K562 (cell line): Measurements from ENCODE around the gene ACACB. TPM values are rescaled to one million over a fixed set of nuclear protein-coding genes. Genes with fewer than 3 reads are reported as not detected.

Experiments used
- ARNT ChIP-seq, 2 experiments: fragments of 450-650 bp; IDR thresholded peaks; 2 replicates each; pipeline ENCODE4 v1.6.1; 2016; ENCODE audit warnings: mild to moderate bottlenecking in 1 of 2
- EZH2 ChIP-seq: IDR thresholded peaks from 2 replicates; pipeline ENCODE4 v1.6.1; 2012; ENCODE audit warnings: low read depth, mild to moderate bottlenecking, inconsistent platforms, low read length, borderline replicate concordance
- ZNF24 ChIP-seq: fragments of 450-650 bp; IDR thresholded peaks from 2 replicates; pipeline ENCODE4 v1.6.1; 2016
- polyA plus RNA-seq, 8 experiments: library from polyadenylated mRNA; depleted of rRNA in 4 of 8; stranded (reverse) in 5 of 8; unstranded in 3 of 8; fragments of >200 nt; fragmentation: Nextera tagmentation in 2 of 8; fragmentation: Illumina TruSeq in 1 of 8; extraction: Ambion mirVana in 2 of 8; extraction: Trizol in 1 of 8; gene quantifications; 2 replicates each; pipeline versions ENCODE4 v1.2.1 to v1.2.3, GENCODE V29; 2011 to 2014; ENCODE audit warnings: inconsistent platforms in 1 of 8, missing spikeins in 1 of 8
- total RNA-seq, 7 experiments: library from RNA; depleted of rRNA in 6 of 7; stranded (reverse); fragments of >200 nt in 6 of 7; fragmentation: Illumina TruSeq in 2 of 7; extraction: Trizol in 2 of 7; gene quantifications; 2 replicates each; pipeline versions ENCODE4 v1.2.1 to v1.2.3, GENCODE V29; 2011 to 2021; ENCODE audit warnings: low replicate concordance in 1 of 7
- TF ChIP-seq, protein P1 (sequence below): fragments of 450-650 bp; formaldehyde crosslinking; IDR thresholded peaks from 2 replicates; pipeline ENCODE4 v1.4.0; 2020; ENCODE audit warnings: mild to moderate bottlenecking, moderate library complexity
- TF ChIP-seq, protein P2 (sequence below), 2 experiments: fragments of 450-650 bp in 1 of 2; IDR thresholded peaks; 2 replicates each; pipeline ENCODE4 v1.6.1; 2011 to 2017; ENCODE audit warnings: low read depth in 2 of 2, antibody characterized with exemption in 1 of 2, borderline replicate concordance in 1 of 2, low read length in 1 of 2, mild to moderate bottlenecking in 1 of 2, mixed read lengths in 1 of 2; ENCODE audit not compliant: control insufficient read depth in 1 of 2
- TF ChIP-seq, protein P3 (sequence below): fragments of 200-400 bp; formaldehyde crosslinking; IDR thresholded peaks from 2 replicates; pipeline ENCODE4 v1.6.1; 2017; ENCODE audit warnings: mild to moderate bottlenecking, low read depth, low read length, moderate library complexity

ACACB gene
- total and polyA plus RNA-seq, 9 of the 15 experiments (the other 6 are each of a cell fraction or from before 2014, with no cell fraction given) = 0.10 to 2.5 (median 0.83) TPM

DNA sequence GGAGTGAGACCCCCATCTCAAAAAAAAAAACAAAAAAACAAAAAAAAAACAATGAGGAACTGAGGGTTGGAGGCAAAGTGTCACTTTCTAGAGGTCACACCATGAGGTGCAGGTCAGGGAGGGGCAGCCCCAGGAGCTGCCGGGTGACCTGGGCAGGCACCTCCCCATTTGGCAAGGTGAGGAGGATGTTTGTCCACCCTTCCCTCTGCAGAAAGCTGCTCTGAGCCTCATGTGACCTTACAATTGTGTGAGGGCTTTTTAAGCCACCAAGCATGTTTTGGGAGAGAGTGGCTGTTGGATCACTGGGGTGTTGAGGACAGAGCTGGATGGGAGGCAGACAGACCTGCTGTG is 143.1 kb downstream of the ACACB start (continued):
- TF ChIP-seq, protein P1, sequence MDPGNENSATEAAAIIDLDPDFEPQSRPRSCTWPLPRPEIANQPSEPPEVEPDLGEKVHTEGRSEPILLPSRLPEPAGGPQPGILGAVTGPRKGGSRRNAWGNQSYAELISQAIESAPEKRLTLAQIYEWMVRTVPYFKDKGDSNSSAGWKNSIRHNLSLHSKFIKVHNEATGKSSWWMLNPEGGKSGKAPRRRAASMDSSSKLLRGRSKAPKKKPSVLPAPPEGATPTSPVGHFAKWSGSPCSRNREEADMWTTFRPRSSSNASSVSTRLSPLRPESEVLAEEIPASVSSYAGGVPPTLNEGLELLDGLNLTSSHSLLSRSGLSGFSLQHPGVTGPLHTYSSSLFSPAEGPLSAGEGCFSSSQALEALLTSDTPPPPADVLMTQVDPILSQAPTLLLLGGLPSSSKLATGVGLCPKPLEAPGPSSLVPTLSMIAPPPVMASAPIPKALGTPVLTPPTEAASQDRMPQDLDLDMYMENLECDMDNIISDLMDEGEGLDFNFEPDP (CRISPR knock-in tag) = no peak
- TF ChIP-seq, protein P2, sequence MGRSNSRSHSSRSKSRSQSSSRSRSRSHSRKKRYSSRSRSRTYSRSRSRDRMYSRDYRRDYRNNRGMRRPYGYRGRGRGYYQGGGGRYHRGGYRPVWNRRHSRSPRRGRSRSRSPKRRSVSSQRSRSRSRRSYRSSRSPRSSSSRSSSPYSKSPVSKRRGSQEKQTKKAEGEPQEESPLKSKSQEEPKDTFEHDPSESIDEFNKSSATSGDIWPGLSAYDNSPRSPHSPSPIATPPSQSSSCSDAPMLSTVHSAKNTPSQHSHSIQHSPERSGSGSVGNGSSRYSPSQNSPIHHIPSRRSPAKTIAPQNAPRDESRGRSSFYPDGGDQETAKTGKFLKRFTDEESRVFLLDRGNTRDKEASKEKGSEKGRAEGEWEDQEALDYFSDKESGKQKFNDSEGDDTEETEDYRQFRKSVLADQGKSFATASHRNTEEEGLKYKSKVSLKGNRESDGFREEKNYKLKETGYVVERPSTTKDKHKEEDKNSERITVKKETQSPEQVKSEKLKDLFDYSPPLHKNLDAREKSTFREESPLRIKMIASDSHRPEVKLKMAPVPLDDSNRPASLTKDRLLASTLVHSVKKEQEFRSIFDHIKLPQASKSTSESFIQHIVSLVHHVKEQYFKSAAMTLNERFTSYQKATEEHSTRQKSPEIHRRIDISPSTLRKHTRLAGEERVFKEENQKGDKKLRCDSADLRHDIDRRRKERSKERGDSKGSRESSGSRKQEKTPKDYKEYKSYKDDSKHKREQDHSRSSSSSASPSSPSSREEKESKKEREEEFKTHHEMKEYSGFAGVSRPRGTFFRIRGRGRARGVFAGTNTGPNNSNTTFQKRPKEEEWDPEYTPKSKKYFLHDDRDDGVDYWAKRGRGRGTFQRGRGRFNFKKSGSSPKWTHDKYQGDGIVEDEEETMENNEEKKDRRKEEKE (IDR thresholded peaks at IDR 0.05; ENCODE audit: borderline replicate concordance in 1 of 2, control insufficient read depth in 1 of 2, low read depth in 2 of 2, low read length in 1 of 2) = no peak
- no peak for TF ChIP-seq ZNF24
- TF ChIP-seq, protein P3, sequence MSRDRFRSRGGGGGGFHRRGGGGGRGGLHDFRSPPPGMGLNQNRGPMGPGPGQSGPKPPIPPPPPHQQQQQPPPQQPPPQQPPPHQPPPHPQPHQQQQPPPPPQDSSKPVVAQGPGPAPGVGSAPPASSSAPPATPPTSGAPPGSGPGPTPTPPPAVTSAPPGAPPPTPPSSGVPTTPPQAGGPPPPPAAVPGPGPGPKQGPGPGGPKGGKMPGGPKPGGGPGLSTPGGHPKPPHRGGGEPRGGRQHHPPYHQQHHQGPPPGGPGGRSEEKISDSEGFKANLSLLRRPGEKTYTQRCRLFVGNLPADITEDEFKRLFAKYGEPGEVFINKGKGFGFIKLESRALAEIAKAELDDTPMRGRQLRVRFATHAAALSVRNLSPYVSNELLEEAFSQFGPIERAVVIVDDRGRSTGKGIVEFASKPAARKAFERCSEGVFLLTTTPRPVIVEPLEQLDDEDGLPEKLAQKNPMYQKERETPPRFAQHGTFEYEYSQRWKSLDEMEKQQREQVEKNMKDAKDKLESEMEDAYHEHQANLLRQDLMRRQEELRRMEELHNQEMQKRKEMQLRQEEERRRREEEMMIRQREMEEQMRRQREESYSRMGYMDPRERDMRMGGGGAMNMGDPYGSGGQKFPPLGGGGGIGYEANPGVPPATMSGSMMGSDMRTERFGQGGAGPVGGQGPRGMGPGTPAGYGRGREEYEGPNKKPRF = no peak
- no peak for TF ChIP-seq EZH2
- no peak for TF ChIP-seq ARNT (IDR thresholded peaks at IDR 0.05)
